GM19395 (cell line): ENCODE results near the gene ULBP2.

ENCODE experiments used
- ATAC-seq: cut with Tn5 transposase; IDR thresholded peaks from one replicate; pipeline ENCODE4 v1.9.1; 2021; ENCODE audit warnings: mild to moderate bottlenecking, moderate library complexity; ENCODE audit not compliant: unreplicated experiment

Gene ULBP2, protein sequence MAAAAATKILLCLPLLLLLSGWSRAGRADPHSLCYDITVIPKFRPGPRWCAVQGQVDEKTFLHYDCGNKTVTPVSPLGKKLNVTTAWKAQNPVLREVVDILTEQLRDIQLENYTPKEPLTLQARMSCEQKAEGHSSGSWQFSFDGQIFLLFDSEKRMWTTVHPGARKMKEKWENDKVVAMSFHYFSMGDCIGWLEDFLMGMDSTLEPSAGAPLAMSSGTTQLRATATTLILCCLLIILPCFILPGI

DNA sequence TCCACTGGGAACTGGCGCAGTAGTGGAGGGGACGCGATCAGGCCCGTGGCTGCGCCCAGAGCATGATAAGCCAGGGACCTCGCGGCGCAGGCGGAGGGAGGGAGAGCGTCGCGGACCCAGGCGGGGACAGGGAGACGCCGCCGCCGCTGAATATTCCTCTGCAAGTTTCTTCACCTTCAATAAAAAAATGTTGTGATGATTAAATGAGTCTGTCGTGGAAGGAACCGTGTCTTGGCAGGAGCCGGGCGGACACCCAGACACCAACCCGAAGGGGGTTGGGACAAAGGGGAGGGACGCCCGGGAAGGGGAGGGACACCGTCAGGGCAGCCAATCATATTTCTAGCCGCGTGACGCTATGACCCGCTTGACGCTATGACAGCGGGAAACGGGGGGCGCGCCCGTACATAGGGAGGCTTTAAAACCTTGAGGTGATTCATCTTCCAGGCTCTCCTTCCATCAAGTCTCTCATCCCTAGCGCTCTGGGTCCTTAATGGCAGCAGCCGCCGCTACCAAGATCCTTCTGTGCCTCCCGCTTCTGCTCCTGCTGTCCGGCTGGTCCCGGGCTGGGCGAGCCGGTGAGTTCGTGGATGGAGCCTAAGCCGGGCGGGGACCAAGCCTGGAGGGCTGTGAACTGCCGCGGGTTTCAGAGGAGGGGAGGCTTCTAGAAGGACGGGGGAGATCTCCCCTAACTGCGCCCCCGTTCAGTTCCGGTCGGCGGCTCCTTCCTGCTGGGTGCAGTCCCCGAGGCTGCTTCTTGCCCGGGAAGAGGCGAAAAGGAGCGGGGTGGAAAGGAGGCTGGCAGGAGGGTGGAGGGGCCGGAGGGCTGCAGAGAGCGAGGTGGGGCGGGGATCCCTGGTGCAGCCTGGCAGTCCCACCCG is at the start of gene ULBP2:
Gene ULBP2 (plus strand): TSS at position 432 of the 878 bp plus-strand sequence. CDS start 59 bp downstream, at position 491.
- ATAC-seq = no peak

DNA sequence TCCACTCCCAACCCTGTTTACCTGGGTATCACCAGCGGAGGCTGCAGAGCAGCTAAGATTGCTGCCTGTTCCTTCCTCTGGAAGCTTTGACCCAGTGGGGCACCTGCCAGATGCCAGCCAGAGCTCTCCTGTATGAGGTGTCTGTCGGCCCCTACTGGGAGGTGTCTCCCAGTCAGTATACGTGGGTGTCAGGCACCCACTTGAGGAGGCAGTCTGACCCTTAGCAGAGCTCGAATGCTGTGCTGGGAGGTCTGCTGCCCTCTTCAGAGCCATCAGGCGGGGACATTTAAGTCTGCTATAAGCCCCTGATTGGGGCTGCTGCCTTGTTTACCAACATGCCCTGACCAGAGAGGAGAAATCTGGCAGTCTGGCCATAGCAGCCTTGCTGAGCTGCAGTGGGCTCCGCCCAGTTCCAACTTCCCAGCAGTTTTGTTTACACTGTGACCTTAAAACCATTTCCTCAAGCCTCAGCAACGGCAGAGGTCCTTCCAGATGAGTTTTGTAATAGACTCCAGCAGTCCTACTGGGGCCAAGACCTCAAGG is 46.7 kb upstream of the ULBP2 start:
- no peak for ATAC-seq

- ATAC-seq = no peak
Measured at GRCh38 chr6:149895833-149896271, 46.0 kb upstream of the ULBP2 start.

DNA sequence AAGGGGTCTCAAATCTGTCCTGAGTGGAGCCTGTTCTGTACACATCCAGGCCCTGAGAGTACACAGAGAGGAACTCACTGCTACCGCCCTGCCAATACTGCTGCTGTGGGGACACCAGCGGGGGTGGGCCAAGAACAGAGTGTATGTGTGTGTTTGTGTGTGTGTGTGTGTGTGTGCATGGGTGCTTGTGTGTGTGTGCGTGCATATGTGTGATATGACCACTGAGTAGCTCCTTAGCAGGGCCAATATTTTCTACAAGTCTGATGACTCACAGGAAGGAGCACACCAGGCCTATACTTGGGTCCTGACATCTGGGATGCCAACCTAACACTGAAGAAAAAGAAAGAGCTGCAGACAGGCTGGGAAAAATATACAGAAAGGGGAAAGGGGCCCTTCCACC is 45.3 kb upstream of the ULBP2 start:
- ATAC-seq = no peak

DNA sequence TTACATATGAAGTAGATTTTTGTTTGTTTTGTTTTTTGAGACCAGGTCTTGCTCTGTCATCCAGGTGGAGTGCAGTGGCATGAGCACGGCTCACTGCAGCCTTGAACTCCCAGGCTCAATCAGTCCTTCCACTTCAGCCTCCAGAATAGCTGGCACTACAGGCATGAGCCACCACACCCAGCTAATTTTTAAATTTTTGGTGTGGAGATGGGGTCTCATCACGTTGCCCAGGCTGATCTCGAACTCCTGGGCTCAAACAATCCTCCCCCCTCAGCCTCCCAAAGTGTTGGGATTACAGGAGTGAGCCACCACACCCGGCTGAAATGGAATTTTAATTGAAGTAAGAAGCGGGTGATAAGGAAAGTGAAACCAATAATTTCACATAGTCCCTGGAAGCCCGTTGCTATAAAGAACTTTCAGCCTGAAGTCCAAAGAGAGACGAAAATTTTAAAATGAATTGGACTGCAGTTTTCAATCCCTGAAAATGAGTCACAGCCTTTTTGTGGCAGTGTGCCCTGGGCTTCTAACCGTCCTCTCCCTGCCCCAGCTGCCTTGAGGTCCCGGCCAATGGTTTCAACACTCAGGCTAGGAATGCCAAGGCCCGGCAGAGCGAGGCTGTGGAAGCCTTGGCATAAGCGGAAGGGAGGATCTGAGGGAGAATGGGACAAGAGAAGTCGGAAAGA is 44.7 kb upstream of the ULBP2 start:
- no peak for ATAC-seq

DNA sequence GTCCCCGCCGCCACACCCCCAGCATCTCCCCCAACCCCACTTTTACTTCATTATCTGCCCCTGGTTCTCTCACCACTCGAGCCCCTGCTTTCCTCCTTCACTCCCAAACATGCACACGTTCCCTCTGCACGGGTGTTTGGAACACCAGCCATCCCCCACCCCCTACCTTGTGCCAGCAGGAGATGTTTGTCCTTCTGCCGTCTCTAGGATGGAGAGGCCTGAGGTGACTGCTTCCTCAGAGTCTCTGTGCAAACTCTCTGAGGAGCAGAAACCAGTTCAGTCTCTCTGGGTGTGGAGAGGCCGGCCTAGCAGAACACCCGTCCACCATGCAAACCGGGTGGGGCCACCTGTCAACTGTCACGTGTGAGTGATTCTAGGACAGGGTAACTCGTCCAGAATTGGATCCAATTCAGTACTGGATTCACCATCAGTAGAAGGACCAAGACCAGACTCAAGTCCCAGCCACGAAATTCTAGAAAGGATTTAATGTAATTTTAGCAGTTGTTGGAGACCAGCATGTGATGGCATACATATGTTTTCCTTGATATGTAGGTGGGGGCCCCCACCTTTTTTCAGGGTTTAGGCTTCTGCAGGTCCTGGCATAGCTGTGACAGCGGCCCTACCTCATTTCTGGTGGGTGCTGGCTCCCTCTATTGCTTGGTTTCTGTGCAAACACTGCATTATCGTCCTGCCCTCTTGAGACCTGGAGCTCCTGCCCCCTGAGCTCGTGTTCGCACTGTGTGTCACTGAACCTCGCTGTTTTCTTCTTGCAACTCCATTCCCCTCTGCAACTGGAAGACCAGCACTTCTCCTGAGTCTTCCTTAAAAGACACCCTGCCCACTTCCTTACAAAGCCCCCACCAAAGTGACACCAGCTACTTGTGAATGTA is 43.7 kb upstream of the ULBP2 start, which contains the start of gene RAET1E:
Gene RAET1E (minus strand): TSS at position 259 of the 890 bp plus-strand sequence. CDS start 7,212 bp downstream, outside the sequence.
- no peak for ATAC-seq

GRCh38 chr6:149898966-149899365 is 42.8 kb upstream of the ULBP2 start:
- ATAC-seq = no peak

GRCh38 chr6:149899486-149899885 is 42.3 kb upstream of the ULBP2 start:
- no peak for ATAC-seq

GRCh38 chr6:149899926-149900619 is 41.7 kb upstream of the ULBP2 start:
- no peak for ATAC-seq

DNA sequence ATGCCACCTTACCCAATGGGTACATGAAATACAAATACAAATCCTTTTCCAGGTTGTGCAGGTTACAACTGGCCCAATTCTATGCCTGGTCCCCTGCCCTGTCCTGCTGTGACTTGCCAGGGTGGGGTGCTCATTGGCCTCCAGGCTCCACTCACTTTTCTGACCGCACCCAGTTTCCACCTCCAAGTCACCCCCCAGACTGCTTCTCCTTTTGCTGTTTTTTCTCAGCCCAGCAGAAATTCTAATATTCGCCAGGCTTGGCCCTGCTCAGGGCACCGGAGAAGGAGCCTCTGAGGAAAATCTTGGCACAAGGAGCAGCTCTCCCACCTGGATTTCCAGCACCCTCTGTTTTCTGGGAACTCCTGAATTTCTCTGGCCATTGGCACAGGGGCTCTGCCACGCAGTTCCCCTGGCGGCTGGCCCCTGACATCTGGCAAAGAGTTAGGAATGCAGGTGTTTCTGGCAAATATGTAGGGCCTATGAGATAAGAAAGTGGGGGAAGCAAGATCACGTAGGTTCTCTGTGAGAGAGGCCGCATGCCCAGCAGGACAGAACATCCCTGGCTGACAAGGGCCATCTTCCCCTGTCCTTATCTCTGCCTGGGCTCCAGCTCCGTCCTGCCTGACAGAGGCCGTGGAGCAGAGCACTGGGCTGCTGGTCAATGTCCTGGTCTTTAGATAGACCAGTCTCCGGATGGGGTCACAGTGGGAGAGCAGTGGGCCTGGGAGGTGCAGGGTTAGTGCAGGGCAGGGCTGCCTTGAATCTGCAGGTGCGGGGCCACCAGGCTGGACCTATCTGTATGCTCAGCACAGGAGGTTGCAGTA is 41.0 kb upstream of the ULBP2 start:
- no peak for ATAC-seq

GRCh38 chr6:149901444-149902140 is 40.2 kb upstream of the ULBP2 start:
- no peak for ATAC-seq

DNA sequence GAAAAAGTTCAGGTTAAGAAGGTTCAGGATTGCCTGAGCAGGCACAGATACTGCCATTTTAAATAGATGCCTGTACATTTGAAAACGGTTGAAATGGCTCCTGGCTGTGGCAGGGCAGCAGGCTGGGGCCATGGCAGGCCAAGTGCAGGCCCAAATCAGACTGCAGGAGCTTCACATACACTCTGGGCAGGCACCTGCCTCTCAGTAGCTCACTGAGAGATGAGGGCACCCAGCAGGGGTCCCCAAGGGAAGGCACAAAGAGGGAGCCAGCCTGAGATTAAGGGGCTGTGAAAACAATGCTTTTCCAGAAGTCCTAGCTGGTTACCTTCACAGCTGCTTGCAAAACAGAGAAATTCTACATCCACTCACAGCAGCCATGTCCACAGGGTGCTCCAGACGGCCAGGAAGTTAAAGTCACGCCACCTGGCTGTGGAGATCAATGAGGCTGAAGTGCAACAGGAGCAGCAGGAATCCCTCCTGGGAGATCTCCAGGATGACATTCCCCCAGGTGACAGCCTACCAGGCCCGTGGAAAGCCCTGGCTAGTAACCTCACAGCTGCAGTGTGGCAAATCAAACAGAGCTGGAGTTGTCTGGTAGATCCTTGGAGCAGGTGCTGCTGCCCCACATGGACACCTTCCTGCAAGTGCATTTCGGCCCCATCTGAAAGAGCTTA is 37.7 kb upstream of the ULBP2 start:
- no peak for ATAC-seq

GRCh38 chr6:149904661-149905370 is 37.0 kb upstream of the ULBP2 start:
- no peak for ATAC-seq

GRCh38 chr6:149905371-149905910 is 36.4 kb upstream of the ULBP2 start:
- ATAC-seq = no peak

- no peak for ATAC-seq
Measured at GRCh38 chr6:149905911-149906371, 35.9 kb upstream of the ULBP2 start.

- no peak for ATAC-seq
Measured at GRCh38 chr6:149906405-149906804, 35.4 kb upstream of the ULBP2 start.

DNA sequence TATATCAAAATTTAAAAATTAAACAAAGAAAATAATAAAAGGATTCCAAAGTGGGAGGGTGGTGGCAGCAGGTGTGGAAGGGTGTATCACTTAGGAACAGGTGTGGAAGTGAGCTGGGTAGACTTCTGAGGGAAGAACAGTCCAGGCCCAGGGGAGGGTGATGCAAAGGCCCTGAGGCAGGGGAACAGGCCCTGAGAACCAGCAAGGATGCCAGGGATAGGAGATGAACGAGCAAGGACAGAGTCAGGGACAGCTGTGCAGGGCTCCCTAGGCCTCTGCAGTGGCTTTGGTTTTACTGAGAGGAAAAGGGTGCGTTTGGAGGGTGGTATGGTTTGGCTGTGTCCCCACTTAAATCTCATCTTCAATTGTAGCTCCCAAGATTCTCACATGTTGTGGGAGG is 34.5 kb upstream of the ULBP2 start:
- ATAC-seq = no peak
